Mucosa of stomach (tissue), 1 donor: Measurements from ENCODE around the gene PRKX.
"Not testable (repeated sequence)": the region's sequence is repeated elsewhere in the genome, so short reads cannot be mapped to it uniquely, and the experiment has no call there.

Experiments
- H3K27me3 ChIP-seq: one replicate; pipeline ENCODE4 v1.7.0; 2013; ENCODE audit warnings: mild to moderate bottlenecking, low read length; ENCODE audit not compliant: control insufficient read depth, insufficient read depth
- H3K36me3 ChIP-seq: one replicate; pipeline ENCODE4 v1.7.0; 2013; ENCODE audit warnings: low read length; ENCODE audit not compliant: control insufficient read depth, insufficient read depth
- H3K4me1 ChIP-seq: one replicate; pipeline ENCODE4 v1.7.0; 2013; ENCODE audit warnings: mild to moderate bottlenecking, low read length; ENCODE audit not compliant: control insufficient read depth, insufficient read depth
- H3K4me3 ChIP-seq: one replicate; pipeline ENCODE4 v1.7.0; 2013; ENCODE audit warnings: low read length
- H3K9ac ChIP-seq: one replicate; pipeline ENCODE4 v1.7.0; 2013; ENCODE audit warnings: mild to moderate bottlenecking, low read length, moderate library complexity
- H3K9me3 ChIP-seq: one replicate; pipeline ENCODE4 v1.7.0; 2013; ENCODE audit warnings: mild to moderate bottlenecking, low read length, moderate library complexity; ENCODE audit not compliant: control insufficient read depth
- donor health status: Pancreatic carcinoma.

PRKX gene

DNA sequence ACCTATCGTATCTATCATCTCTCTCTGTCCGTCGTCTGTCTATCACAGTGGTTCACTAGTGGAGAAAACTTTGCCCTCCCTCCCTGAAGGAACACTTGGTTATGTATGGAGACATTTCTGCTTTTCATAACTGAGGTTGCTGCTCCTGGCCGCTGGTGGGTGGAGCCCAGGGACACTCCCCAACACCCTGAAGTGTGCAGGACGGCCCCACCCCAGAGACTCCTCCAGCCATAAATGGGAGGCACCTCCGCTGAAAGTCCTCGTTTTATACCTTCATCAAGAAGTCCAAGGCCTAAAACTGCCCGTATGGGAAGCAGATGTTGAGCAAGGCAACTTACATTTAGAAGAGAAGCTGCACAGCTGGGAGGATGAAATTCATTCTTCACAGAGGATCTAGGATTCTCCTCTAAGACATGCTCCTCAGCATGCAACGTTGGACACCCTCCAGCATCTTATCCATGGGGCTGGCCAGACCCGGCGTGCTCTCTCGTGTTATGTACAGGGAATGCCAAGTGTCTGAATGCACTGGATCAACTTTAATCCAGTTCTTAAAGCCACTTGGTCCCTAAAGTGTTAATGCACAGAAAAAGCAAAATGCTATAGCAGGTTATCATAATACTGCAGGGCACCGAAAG is 43.5 kb downstream of the PRKX start:
- Histone ChIP-seq H3K9ac (no peak overlapping the region), H3K36me3 (no peaks in the 10 kb centered on the region), H3K4me1 (no peaks in the 10 kb centered on the region), H3K4me3 (no peak overlapping the region), H3K9me3 (no peaks in the 10 kb centered on the region), H3K27me3 (no peaks in the 10 kb centered on the region)

DNA sequence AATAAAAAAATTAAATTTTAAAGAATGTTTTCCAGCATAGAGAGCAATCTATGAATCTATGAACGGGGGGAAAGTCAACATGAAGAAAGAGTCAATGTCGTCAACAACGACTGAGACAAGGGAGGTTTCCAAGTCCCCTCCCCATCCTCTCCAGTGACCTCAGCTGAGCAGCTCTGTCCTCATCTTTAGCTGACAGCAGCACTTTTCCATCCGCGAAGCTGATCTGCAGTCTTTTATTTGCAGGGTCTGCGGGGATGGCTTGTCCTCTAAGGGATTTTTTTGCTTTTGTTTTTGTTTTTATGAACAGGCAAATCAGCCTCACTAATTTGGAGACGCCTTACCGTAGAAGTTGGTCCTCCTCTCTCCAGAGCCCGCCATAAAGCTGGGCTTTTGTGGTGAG is 46.5 kb downstream of the PRKX start:
- H3K9ac ChIP-seq: no peak overlapping the region

DNA sequence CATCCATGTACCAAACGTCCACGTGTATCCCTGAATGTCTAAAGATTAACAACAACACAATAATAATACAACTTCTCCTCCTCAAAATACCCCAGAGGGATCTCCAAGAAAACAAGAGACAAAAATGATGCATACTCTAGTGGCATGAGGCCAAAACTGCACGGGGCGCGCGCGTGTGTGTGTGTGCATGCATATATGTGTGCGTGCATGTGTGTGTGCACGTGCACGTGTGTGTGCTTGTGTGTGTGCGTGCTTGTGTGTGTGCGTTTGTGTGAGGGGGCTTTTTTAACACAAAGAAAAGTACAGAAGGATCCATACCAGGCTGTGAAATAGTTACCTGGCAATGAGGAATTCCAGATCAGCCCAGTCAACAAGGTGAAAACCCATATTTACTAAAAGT is 48.5 kb downstream of the PRKX start:
- no peaks in the 10 kb centered on the region for H3K36me3 ChIP-seq
- no peaks in the 10 kb centered on the region for H3K27me3 ChIP-seq
- no peaks in the 10 kb centered on the region for H3K9me3 ChIP-seq
- no peak overlapping the region for H3K4me3 ChIP-seq
- H3K4me1 ChIP-seq: no peaks in the 10 kb centered on the region
- no peak overlapping the region for H3K9ac ChIP-seq

More for the DNA sequence above, 46.5 kb downstream of the PRKX start:
- no peaks in the 10 kb centered on the region for H3K27me3 ChIP-seq
- H3K36me3 ChIP-seq: no peaks in the 10 kb centered on the region
- H3K4me3 ChIP-seq: no peak overlapping the region
- no peaks in the 10 kb centered on the region for H3K4me1 ChIP-seq
- no peaks in the 10 kb centered on the region for H3K9me3 ChIP-seq

DNA sequence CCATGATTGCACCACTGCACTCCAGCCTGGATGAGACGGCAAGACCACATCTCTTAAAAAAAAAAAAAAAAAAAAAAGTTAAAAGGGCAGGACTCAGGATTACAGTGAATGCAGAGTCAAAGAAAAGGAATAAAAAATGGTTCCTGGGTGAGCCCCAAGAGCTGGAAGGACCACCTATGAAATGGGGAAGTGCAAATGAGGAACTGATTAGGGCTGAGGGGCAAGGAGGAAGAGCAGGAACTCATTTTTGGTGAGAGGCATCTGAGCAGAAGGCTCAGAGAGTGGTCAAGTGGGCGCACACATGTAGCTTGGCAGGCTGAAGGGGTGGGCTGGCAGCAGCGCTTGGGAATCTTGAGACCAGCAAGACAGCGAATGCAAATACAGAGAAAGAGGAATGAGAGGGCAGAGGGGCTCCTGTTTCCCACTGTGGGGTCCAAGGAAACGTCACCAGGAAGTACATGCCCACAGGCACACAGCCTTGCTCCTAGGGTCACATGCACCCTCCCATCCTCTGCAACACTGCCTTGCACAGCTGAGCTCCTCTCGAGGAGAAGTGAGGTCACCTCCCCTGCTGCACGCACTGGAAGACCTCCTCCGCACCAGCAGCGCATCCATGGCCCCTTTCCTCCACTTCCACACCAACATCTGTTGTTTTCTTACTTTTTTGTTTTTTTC is 49.7 kb downstream of the PRKX start:
- not testable (repeated sequence) for H3K9me3 ChIP-seq, H3K4me1 ChIP-seq, H3K4me3 ChIP-seq, H3K9ac ChIP-seq, H3K27me3 ChIP-seq, H3K36me3 ChIP-seq

DNA sequence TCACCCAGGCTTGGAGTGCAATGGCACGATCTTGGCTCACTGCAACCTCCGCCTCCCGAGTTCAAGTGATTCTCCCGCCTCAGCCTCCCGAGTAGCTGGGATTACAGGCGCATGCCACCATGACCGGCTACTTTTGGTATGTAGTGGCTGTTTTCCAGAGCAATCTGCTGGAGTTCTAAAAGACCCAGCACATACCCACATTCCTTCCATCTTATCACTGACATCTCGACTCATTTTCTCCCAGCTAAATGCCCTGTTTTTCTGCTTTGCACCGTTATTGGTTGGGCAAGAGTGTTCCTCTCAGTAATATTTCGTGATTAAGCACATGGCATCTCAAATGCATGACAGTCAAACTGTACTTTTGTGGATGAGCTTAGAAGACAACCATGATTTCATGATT is 53.7 kb downstream of the PRKX start:
- Histone ChIP-seq H3K9me3 (no peaks in the 10 kb centered on the region), H3K9ac (no peak overlapping the region), H3K36me3 (no peaks in the 10 kb centered on the region), H3K4me1 (no peaks in the 10 kb centered on the region), H3K27me3 (no peaks in the 10 kb centered on the region), H3K4me3 (no peak overlapping the region)

DNA sequence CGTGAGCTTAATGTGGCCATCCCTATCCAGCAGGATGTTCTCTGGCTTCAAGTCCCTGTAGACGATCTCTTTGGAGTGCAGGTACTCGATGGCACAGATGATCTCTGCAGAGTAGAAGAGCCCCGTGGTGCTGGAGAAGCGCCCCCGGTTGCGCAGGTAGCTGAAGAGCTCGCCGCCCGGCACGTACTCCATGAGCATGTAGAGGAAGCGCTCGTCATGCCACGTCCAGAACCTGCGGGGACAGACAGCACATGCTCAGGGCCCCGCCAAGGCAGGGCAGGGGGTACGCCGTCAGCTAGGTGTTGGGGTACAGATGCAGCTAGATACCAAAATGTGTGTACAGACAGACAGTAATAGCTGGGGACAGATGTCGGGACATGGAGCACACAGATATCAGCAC is 58.3 kb downstream of the PRKX start:
- no peak overlapping the region for H3K9ac ChIP-seq
- no peaks in the 10 kb centered on the region for H3K4me1 ChIP-seq
- no peaks in the 10 kb centered on the region for H3K9me3 ChIP-seq
- no peaks in the 10 kb centered on the region for H3K36me3 ChIP-seq
- H3K27me3 ChIP-seq: no peaks in the 10 kb centered on the region
- H3K4me3 ChIP-seq: no peak overlapping the region

DNA sequence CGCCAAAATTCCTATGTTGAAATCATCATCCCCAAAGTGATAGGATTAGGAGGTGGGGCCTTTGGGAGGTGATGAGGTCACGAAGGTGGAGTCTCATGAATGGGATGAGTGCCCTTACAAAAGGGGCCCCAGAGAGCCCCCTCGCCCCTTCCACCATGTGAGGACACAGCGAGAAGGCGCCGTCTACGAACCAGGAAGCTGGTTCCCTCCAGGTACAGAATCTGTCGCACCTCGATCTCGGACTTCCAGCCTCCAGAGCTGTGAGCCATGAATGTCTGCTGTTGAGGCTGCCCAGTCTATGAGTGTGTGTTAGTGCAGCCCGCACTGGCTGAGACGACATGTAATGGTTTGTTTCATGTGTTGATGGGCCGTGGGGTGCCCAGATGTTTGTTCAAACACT is 60.3 kb downstream of the PRKX start:
- Histone ChIP-seq H3K9ac (no peak overlapping the region), H3K27me3 (no peaks in the 10 kb centered on the region), H3K36me3 (no peaks in the 10 kb centered on the region), H3K4me1 (no peaks in the 10 kb centered on the region), H3K4me3 (no peak overlapping the region), H3K9me3 (no peaks in the 10 kb centered on the region)

DNA sequence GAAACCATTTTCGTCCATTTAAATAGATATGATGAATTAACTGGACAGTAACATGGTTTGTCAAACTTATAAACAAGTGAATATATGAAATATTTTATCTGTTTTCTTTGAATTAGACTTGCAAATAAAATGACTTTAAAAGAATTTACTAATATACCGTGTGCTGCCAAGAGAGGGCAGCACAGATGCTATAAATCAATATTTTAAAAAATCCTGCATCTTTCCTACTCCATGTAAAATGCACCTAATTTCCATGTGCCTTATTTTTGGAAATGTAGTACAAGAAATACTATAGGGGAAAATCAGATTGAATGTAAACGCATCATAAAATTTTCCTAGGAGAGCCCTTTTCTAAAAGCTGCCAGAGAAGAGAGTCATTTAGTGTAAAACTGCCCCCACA is 62.2 kb downstream of the PRKX start:
- no peaks in the 10 kb centered on the region for H3K27me3 ChIP-seq
- H3K4me1 ChIP-seq: no peaks in the 10 kb centered on the region
- H3K36me3 ChIP-seq: no peaks in the 10 kb centered on the region
- no peak overlapping the region for H3K4me3 ChIP-seq
- no peak overlapping the region for H3K9ac ChIP-seq
- H3K9me3 ChIP-seq: no peaks in the 10 kb centered on the region

DNA sequence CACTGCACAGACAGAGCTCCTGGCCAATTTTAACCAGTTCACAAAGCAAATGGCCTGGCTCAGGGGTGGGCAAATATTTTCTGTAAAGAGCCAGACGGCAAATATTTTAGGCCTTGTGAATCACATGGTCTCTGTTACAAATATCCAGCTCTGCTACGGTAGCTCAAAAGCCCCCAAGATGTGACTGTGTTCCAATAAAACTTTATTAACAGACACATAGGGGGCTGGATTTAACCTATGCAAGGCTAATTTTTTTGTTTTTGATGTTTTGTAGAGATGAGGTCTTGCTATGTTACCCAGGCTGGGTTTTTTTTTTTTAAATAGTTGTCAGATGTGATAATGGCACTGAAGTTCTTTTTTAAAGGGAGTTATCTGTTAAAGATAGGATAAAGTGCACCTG is 65.4 kb downstream of the PRKX start:
- no peaks in the 10 kb centered on the region for H3K9me3 ChIP-seq
- no peaks in the 10 kb centered on the region for H3K36me3 ChIP-seq

DNA sequence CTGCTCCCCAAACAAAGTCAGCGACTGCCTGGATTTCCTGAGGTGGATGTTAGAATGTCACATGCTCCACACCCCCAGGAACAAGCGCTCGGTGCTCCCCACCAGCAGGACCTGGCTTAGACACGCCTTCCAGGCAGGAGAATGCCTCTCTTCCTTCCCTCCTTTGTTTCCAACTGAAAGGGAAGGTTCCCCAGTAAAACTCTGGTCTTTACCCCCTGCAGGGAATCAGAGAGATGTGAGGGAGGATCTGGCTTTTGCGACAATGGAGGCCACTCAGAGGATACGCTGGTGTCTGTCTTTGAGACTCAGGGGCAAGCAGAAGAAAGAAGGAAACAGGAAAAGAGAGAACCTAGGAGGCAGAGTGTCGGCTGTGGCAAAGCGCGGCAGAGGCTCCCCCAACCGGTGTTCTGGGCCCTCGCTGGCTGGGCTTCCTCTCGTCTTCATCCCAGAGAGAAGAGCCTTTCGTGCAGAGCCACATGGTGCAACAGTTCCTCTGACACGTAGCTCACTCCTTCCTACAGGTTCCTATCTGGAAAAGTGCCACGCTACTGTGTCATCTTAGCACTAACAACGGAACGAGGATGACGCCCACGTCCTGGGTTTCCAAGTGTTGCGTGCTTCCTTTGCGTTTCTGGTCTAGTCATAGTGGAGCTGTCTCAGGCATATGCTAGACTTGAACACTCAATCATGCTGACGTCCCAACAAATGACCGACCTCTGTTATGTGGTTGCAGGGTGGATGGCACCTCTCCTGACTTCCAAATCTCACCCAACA is 73.4 kb downstream of the PRKX start:
- not testable (repeated sequence) for H3K4me3 ChIP-seq, H3K9ac ChIP-seq, H3K4me1 ChIP-seq, H3K36me3 ChIP-seq, H3K27me3 ChIP-seq, H3K9me3 ChIP-seq

More for the DNA sequence above, 65.4 kb downstream of the PRKX start:
- Histone ChIP-seq H3K9ac (no peak overlapping the region), H3K27me3 (no peaks in the 10 kb centered on the region), H3K4me3 (no peak overlapping the region), H3K4me1 (no peaks in the 10 kb centered on the region)

DNA sequence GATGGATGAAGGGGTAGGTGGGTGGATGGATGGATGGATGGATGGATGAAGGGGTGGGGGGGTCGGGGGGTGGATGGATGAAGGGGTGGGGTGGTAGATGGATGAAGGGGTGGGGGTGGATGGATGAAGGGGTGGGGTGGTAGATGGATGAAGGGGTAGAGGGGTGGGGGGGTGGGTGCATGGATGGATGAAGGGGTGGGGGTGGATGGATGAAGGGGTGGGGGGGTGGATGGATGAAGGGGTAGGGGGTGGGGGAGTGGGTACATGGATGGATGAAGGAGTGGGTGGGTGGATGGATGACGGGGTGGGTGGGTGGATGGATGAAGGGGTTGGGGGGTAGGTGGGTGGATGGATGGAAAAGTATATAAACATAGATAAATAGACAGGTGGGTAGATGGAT is 74.2 kb downstream of the PRKX start:
- H3K27me3 ChIP-seq: no peaks in the 10 kb centered on the region
- no peaks in the 10 kb centered on the region for H3K4me1 ChIP-seq
- H3K4me3 ChIP-seq: no peak overlapping the region
- no peaks in the 10 kb centered on the region for H3K9me3 ChIP-seq
- H3K36me3 ChIP-seq: no peaks in the 10 kb centered on the region
- no peak overlapping the region for H3K9ac ChIP-seq

DNA sequence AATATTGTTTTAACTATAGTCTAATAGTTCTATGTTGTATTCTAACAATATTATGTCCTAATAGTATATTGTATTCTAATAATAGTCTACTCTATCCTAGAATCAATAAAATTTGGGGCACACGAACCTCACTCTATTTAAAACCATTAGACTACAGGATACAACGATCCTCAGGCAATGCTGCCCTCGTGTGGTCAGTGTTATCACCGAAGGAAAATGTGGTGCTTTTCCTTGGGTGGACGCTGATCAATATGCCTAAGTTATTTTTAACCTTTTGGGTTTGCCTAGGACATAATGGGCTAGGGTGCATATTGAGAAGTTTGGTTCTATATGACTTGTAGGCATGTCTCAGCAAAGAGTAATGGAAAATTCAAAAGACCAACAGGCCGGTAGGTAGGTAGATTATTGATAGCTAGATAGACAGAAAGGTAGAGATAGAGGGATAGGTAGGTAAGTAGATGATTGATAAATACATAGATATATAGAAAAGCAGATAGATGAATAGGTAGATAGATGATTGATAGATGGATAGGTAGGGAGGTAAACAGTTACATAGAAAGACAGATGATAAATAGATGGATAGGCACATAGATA is 75.1 kb downstream of the PRKX start:
- no peaks in the 10 kb centered on the region for H3K36me3 ChIP-seq
- H3K9ac ChIP-seq: no peak overlapping the region
- H3K27me3 ChIP-seq: no peaks in the 10 kb centered on the region
- no peaks in the 10 kb centered on the region for H3K4me1 ChIP-seq
- H3K4me3 ChIP-seq: no peak overlapping the region
- H3K9me3 ChIP-seq: no peaks in the 10 kb centered on the region
